ENCODE data around the gene PPIA.
"Not testable (repeated sequence)": the region's sequence is repeated elsewhere in the genome, so short reads cannot be mapped to it uniquely, and the experiment has no call there.

Gene PPIA

DNA sequence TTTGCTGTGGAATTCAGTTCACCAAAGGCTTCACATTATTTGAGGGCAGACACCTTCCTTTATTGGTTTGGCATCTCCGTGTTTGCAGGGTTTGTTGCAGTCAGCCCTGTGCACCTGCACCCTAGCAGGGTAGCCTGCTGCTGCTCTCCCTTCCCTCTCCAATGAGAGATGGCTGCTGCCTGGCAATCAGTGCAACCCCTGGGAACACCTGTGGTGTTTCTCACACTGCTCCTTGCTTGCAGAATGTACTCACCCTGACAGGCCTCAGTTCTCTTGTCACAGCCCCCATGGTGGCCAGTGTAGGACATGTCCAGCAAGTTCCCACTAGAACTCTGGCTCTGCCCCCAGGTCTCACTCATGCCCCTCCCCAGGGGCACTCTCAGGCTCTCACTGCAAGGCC lies 12.1 kb upstream of the PPIA start:
- no peak for FAIRE-seq

DNA sequence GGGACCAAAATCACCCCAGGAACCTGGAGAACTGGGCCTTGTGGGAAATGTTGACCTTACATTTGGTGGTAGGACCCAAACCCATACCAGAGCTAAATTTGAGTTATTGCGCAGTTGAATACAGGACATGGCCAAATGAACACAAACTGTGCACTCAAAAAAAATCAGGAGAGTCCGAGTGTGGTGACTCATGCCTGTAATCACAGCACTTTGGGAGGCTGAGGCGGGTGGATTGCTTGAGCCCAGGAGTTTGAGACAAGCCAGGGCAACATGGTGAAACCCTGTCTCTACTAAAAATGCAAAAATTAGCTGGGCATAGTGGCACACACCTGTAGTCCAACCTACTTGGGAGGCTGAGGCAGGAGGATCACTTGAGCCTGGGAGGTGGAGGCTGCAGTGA lies 11.3 kb upstream of the PPIA start:
- FAIRE-seq; DNase-seq (ENCODE audit: insufficient read length, low spot score): not testable (repeated sequence)

More for the DNA sequence above, 12.1 kb upstream of the PPIA start:
- DNase-seq (ENCODE audit: insufficient read length, low spot score), result no peak

- FAIRE-seq (no peak), DNase-seq (ENCODE audit: insufficient read length, low spot score) (no peak)
Observed at GRCh38 chr7:44787041-44787440, 9.4 kb upstream of the PPIA start.

DNA sequence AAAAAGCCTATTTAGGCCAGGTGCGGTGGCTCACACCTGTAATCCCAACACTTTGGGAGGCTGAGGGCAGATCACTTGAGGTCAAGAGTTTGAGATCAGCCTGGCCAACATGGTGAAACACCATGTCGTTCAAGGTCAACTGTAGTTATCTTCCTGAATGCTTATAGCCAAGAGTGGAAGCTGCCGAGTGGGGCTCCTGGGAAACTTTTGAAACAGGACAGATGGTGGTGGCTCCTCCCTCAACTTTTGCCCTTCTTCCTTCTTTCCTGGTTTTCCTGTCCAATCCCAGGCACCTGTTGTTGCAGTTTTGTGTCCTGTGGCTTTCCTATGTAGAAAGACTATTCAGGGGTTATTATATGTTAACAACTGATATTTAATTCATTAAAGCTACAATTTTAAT lies 8.7 kb upstream of the PPIA start:
- no peak for FAIRE-seq
- no peak for DNase-seq (ENCODE audit: insufficient read length, low spot score)

- DNase-seq (ENCODE audit: insufficient read length, low spot score), result no peak
- FAIRE-seq, result no peak
Observed at GRCh38 chr7:44789990-44790389, 6.5 kb upstream of the PPIA start.

DNA sequence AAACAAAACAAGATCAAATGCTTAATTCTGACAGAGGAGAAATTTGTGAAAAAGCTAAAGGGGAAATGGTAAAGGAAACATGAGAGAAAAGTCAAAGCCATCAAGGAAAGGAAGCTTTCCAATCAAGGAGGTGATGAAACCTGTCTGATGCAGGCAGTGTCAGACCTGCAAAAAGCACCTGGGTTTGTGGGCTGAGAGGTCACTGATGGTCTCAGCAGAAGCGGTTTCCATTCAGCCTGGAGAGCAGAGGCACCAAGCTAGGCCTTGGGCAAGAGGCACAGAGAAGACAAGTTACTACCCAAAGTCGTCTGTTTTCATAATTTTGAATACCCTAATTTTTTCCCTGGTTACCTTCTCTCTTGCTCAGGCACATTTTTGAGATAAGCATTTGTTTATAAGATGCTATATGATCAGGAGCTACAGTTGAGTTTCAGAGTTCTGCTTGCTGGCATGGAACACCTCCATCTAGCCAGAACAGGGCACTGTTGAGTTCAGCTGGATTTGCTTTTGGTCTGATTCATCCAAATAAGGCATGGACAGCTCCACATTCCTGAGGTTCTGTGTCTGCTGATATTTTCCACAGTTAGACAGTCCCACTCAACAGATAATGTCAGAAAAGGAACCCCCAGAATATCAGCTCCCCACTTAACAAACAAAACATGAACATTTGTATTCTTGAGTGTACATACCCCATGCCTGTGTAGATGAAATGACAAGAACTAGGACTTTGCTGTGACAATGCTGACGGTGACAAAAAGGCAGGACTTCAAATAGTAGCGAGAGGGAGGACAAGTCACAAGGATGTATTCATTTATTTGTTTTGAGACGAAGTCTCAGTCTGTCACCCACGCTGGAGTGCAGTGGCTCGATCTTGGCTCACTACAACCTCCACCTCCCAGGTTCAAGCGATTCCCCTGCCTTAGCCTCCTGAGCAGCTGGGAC lies 4.9 kb upstream of the PPIA start:
- DNase-seq (ENCODE audit: insufficient read length, low spot score) (peak; percentile 49), FAIRE-seq (no peak)

DNA sequence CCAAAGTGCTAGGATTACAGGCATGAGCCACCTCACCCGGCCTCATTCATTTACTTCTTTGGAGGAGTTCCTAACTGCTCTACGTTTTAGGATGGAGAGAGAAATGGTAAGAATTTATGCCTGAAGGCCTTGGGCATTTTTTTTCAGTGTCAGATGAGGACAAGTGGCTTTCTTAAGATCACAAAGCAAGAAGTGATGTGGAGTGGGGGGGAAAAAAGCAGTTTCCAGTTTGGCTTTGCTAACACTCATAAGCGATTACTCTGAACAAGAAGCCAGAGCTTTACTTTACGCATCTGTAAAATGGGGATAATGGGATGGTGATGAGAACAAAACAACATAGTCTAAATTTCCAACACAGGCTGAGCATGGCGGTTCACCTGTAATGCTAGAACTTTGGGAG lies 2.6 kb upstream of the PPIA start:
- no peak for FAIRE-seq
- no peak for DNase-seq (ENCODE audit: insufficient read length, low spot score)

- DNase-seq (ENCODE audit: insufficient read length, low spot score) (no peak), FAIRE-seq (no peak)
Observed at GRCh38 chr7:44794331-44794730, 2.1 kb upstream of the PPIA start.

DNA sequence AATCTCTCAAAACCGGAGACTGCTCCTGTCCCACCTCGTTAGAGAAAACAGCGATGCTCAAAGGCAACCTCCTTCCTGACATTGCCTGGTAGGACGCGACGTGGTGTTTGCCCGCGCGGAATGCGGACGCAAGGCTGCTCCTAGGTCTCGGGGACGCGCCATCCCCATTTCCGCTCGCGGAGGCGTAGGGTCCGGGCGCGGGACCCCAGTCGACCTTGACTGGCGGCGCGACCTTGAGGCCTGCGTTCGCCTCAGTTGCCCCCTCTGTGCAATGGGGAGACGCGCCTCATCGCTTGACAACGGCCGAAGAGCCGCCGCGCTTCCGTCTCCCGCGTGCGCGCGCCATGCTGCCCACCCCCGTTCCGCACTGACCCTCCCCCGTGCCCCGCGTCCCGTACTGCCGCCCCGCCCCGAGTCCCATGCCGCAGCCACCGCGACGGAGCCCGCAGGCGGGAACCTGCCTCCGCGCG lies 412 bp upstream of the PPIA start:
- FAIRE-seq (no peak), DNase-seq (ENCODE audit: insufficient read length, low spot score) (peak; percentile 57)

DNA sequence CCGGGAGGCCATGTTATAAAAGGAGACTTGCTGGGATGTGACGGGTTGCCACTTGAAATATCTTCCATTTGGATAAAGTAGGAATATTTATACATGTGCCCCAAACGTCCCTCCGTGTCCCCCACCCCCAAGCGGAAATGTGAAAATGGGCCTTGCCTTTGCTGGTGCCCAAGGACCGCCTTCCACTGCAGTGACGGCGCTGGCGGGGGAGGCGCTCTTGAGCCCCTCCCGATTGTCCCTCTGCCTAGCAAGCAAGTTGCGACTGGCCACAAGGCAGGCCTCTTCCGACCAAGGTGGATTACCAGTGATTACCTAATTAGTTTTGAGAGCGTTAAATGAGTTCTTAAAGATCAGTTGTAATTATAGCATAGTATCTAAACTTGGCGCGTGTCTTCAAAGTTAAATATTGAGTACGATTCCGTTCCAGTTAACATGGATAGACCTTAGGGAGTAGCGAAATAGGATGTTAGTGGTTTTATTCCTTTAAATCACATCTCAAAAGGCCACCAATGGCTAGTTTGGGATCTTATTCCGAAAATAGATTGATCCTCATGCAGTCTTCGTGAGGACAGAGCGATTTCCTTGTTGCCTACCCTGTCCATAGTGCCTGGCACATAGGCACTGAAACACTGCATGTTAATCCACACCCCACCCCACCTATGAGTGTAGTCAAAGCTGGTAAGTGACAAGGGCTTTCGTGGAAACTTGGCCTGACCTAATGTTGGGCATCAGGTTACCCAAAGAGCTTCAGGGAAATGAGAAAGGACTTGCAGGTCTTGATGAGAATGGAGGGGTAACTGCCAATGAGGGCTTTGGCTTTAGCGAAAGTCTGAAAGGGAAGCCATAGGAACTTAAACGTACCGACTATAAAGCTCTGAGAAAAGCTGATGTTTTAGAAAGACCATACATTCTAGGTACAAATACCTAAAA lies 1.1 kb downstream of the PPIA start:
- FAIRE-seq (no peak), DNase-seq (ENCODE audit: insufficient read length, low spot score) (peak; percentile 75)

GRCh38 chr7:44798649-44799305 lies 2.3 kb downstream of the PPIA start:
- FAIRE-seq (no peak), DNase-seq (ENCODE audit: insufficient read length, low spot score) (no peak)

DNA sequence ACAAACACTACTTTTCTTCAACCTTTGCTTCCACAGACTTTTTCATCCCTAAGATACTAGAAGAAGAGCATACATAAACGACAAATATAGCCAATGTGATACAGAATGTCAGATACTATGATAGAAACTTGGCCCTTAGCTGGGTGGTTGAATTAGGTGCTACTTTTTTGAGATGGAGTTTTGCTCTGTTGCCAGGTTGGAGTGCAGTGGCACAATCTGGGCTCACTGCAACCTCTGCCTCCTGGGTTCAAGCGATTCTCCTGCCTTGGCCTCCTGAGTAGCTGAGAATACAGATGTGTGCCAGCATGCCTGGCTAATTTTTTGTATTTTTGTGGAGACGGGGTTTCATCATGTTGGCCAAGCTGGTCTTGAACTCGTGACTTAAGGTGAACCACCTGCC lies 3.5 kb downstream of the PPIA start:
- DNase-seq (ENCODE audit: insufficient read length, low spot score) (no peak), FAIRE-seq (no peak)

DNA sequence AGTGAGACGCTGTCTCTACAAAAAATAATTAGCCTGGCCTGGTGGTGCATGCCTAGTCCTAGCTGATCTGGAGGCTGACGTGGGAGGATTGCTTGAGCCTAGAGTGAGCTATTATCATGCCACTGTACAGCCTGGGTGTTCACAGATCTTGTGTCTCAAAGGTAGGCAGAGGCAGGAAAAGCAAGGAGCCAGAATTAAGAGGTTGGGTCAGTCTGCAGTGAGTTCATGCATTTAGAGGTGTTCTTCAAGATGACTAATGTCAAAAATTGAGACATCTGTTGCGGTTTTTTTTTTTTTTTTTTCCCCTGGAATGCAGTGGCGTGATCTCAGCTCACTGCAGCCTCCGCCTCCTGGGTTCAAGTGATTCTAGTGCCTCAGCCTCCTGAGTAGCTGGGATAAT lies 5.4 kb downstream of the PPIA start:
- DNase-seq (ENCODE audit: insufficient read length, low spot score) (no peak), FAIRE-seq (no peak)

DNA sequence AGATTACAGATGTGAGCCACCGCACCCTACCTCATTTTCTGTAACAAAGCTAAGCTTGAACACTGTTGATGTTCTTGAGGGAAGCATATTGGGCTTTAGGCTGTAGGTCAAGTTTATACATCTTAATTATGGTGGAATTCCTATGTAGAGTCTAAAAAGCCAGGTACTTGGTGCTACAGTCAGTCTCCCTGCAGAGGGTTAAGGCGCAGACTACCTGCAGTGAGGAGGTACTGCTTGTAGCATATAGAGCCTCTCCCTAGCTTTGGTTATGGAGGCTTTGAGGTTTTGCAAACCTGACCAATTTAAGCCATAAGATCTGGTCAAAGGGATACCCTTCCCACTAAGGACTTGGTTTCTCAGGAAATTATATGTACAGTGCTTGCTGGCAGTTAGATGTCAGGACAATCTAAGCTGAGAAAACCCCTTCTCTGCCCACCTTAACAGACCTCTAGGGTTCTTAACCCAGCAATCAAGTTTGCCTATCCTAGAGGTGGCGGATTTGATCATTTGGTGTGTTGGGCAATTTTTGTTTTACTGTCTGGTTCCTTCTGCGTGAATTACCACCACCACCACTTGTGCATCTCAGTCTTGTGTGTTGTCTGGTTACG lies 6.0 kb downstream of the PPIA start:
- DNase-seq (ENCODE audit: insufficient read length, low spot score) (no peak), FAIRE-seq (no peak)

DNA sequence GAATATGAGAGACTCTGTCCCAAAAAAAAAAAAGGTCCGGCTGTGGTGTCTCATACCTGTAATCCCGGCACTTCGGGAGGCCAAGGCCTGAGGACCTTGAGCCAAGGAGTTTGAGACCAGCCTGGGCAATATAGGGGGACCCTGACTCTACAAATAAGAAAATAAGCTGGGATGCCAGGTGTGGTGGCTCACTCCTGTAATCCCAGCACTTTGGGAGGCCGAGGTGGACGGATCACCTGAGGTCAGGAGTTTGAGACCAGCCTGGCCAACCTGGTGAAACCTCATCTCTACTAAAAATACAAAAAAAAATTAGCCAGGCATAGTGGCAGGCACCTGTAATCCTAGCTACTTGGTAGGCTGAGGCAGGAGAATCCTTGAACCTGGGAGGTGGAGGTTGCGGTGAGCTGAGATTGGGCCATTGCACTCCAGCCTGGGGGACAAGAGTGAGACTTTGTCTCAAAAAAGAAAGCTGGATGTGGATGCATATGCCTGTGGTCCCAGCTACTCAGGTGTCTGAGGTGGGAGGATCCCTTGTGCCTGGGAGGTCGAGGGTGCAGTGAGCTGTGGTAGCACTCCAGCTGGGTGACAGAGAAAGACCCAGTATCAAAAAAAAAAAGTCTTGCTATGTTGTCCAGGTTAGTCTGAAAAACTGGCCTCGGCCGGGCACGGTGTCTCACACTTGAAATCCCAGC lies 7.5 kb downstream of the PPIA start:
- not testable (repeated sequence) for FAIRE-seq; DNase-seq (ENCODE audit: insufficient read length, low spot score)

DNA sequence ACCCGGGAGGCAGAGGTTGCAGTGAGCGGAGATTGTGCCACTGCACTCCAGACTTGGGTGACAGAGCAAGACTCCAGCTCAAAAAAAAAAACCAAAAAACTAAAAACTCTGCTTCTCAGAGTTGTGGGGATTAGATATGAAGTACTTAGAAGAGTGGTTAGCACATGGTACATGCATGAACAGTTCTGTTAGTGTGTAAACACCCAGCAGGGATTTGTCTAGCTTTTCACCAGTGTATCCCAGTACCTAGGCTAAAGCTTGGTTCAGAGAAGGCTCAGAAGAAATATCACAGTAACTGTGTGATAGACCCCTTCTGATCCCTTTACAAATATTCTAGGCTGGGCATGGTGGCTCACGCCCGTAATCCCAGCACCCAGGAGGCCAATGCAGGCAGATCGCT lies 9.5 kb downstream of the PPIA start:
- FAIRE-seq (no peak), DNase-seq (ENCODE audit: insufficient read length, low spot score) (no peak)

- DNase-seq (ENCODE audit: insufficient read length, low spot score) (no peak), FAIRE-seq (no peak)
Observed at GRCh38 chr7:44808914-44809393, 12.5 kb downstream of the PPIA start.

DNA sequence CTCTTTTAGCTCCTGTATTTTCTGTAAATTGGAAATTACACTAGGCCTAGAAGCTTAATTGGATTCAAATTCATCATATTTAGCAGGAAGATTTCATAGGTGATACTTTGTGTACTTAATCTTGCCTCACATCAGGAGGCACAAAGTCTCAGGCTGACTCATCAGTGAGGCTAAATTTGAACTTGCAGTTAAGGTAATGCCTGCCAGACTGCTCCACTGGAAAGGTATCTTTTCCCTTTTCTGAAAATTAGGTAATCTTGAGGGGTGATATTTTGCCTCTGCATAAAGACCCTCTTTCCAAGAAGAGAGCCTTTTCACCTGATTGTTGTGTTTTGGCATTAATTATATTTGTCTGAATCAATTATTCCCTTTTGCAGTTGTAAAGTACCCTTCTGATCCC lies 14.6 kb downstream of the PPIA start:
- FAIRE-seq, result no peak
- no peak for DNase-seq (ENCODE audit: insufficient read length, low spot score)

DNA sequence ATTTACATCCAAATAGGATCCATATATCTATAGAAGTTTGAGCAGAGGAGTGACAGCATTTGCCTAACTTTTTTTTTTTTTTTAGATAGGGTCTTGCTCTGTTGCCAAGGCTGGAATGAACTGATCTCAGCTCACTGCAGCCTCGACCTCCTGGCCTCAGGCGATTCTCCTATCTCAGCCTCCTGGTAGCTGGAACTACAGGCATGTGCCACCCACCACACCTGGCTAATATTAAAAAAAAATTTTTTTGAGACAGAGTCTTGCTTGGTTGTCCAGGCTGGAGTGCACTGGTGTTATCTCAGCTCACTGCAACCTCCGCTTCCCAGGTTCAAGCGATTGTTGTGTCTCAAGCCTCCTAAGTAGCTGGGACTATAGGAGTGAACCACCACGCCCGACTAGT lies 15.1 kb downstream of the PPIA start:
- no peak for FAIRE-seq
- DNase-seq (ENCODE audit: insufficient read length, low spot score), result no peak

DNA sequence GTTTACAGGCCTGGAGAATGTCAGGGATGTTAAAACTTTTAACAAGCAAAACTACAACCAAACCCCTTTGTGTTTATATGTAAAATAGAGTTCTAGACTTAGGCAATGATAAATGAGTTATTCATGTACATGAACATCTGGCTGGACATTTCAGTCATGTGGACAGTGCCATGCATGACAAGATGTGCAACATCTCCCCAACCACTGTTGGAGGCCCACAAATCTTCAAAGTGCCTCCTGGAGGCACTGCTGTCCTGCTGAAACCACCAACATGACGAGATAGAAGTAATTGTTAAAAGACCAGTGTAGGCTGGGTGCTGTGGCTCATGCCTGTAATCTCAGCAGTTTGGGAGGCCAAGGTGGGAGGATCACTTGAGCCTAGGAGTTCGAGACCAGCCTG lies 18.4 kb downstream of the PPIA start:
- FAIRE-seq (no peak), DNase-seq (ENCODE audit: insufficient read length, low spot score) (no peak)

Data from HTR-8/SVneo (cell line).